GM19324 (cell line): ENCODE data around the gene SORCS2.

Source experiments
- ATAC-seq: cut with Tn5 transposase; IDR thresholded peaks from one replicate; pipeline ENCODE4 v1.9.1; 2021; ENCODE audit warnings: mild to moderate bottlenecking, moderate library complexity; ENCODE audit not compliant: unreplicated experiment, low FRiP score

SORCS2 gene

GRCh38 chr4:7396186-7396910 lies 204.0 kb downstream of the SORCS2 start:
- no peak for ATAC-seq

- no peak for ATAC-seq
Observed at GRCh38 chr4:7397206-7398103, 205.1 kb downstream of the SORCS2 start.

GRCh38 chr4:7398104-7398423 lies 205.7 kb downstream of the SORCS2 start:
- no peak for ATAC-seq

- no peak for ATAC-seq
Observed at GRCh38 chr4:7398788-7399439, 206.6 kb downstream of the SORCS2 start.

- ATAC-seq, result no peak
Observed at GRCh38 chr4:7399440-7400234, 207.3 kb downstream of the SORCS2 start.

- no peak for ATAC-seq
Observed at GRCh38 chr4:7400671-7401298, 208.4 kb downstream of the SORCS2 start.

- no peak for ATAC-seq
Observed at GRCh38 chr4:7402526-7402925, 210.2 kb downstream of the SORCS2 start.

GRCh38 chr4:7403001-7403400 lies 210.7 kb downstream of the SORCS2 start:
- no peak for ATAC-seq

GRCh38 chr4:7408166-7408565 lies 215.8 kb downstream of the SORCS2 start:
- ATAC-seq, result no peak

- no peak for ATAC-seq
Observed at GRCh38 chr4:7410446-7410845, 218.1 kb downstream of the SORCS2 start.

GRCh38 chr4:7411491-7411890 lies 219.2 kb downstream of the SORCS2 start:
- no peak for ATAC-seq

GRCh38 chr4:7411896-7412553 lies 219.7 kb downstream of the SORCS2 start:
- no peak for ATAC-seq

- no peak for ATAC-seq
Observed at GRCh38 chr4:7412554-7412912, 220.2 kb downstream of the SORCS2 start.

- ATAC-seq, result no peak
Observed at GRCh38 chr4:7414046-7414445, 221.7 kb downstream of the SORCS2 start.

- no peak for ATAC-seq
Observed at GRCh38 chr4:7414736-7415510, 222.6 kb downstream of the SORCS2 start.

GRCh38 chr4:7415927-7416686 lies 223.8 kb downstream of the SORCS2 start:
- no peak for ATAC-seq

- ATAC-seq, result no peak
Observed at GRCh38 chr4:7416745-7417432, 224.6 kb downstream of the SORCS2 start.

GRCh38 chr4:7417639-7418038 lies 225.3 kb downstream of the SORCS2 start:
- ATAC-seq, result no peak
